ENCODE data around the gene IMMT.
A peak's percentile ranks its signal among the peaks of the same experiment; 100 is the strongest.

The IMMT gene

DNA sequence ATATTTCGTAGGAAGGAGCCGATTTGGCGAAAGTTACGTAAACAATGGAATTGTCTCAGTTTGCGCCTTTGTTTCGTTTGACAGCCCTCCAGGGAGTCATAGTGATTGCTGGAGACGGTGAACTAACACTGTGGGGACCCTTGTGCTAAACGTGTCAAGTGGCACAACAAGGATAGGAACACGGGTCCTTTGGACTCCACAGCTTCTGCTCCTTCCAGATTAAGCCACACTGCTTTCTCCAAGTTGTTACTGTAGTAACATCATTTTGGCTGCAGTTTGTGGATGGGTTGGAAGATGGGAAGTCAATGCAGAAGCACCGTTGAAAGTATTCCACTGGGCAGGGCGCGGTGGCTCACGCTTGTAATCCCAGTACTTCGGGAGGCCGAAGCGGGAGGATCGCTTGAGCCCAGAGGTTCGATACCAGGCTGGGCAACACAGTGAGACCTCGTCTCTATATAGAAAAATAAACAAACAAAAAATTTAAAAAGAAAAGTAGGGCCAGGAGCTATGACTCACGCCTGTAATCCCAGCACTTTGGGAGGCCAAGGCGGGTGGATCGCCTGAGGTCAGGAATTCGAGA is 636 bp upstream of the IMMT start:
- DNase-seq = no peak

DNA sequence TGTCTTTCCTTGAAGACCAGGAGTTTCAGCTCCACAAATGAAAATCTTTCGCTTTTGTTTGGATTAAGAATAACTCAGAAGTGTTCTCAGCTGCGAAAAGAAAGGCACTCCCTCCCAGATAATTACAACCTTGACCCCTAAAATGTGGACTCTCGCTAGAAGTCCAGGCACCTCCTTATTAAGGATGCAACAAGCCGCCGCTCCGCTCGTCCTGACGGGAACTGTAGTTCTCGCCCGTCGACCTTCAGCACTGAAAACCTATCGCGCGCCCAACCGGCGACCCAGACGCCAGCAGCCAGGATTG is 559 bp downstream of the IMMT start:
- no peak for DNase-seq

DNA sequence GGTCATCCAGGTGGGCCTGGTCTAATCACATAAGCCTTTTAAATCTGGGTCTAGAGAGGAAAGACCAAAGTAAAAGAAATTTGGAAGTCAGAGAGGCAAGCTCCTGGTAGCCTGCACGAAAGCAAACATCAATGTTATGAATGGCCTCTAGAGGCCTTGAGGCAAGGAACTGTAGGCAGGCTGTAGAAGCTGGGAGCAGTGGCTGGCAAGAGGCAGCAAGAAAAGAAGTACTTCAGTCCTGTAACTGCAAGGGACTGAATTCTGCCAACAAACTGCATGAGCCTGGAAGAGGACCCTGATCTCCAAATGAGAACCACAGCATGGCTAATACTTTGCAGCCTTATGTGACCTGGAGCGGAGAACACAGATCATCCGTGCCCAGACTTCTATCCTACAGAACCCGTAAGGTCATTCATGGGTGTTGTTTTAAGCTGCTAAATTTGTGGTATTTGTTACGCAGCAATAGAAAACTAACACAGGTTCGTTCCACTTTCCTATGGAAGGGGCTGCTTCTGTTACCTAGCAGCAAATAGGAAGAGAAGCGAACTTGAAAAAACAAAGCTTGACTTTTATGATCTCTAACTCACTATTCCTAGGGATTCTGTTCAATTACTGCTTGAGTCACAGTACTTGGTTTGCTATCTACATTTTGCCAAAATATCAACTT is 1.2 kb downstream of the IMMT start:
- peak; percentile 19 for DNase-seq

DNA sequence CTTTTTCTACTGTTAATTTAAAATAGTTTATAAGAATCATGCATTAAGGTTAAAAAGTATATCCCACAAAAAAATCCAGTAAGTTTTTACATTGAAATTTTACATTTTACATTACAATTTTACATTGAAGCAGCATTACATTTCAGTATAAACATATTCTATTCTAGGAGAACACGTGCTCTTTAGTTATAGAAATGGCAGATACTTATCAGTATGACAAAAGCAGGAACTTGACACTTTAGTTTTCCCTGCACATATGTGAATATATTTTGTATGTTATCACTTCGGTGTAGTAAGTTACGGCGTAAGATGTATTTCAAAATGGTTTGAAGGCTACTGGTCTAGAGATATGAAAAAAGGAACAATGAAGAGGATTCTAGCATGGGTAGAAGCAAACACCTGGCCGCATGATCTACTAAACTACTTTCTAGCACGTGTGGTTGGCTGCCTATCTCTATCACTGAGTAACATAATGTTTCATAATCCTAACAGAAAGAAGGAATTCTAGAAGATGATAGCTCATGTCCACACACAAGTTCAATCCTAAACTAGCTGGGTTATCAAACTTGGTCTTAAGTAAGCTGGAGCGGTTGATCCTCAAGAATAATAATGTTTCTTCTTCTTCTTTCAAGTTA is 5.4 kb downstream of the IMMT start:
- peak; percentile 85 for DNase-seq

DNA sequence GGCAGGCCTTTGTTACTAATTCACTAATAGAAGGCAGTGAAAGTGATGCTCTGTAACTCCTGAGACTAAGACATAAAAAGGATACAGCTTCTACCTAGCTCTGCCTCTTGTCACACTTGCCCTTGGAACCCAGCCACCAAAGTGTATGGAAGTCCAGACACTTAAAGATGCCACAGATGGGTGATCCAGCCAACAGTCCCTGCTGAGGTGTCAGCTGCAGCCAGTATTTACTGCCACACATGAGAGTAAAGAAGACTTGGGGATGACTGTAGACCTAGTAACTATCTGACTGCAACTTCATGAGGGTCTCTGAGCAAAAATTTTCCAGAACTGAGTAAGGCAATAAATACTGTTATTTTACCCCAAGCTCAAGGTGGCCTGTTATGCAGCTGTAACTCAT is 8.8 kb downstream of the IMMT start:
- DNase-seq = no peak

DNA sequence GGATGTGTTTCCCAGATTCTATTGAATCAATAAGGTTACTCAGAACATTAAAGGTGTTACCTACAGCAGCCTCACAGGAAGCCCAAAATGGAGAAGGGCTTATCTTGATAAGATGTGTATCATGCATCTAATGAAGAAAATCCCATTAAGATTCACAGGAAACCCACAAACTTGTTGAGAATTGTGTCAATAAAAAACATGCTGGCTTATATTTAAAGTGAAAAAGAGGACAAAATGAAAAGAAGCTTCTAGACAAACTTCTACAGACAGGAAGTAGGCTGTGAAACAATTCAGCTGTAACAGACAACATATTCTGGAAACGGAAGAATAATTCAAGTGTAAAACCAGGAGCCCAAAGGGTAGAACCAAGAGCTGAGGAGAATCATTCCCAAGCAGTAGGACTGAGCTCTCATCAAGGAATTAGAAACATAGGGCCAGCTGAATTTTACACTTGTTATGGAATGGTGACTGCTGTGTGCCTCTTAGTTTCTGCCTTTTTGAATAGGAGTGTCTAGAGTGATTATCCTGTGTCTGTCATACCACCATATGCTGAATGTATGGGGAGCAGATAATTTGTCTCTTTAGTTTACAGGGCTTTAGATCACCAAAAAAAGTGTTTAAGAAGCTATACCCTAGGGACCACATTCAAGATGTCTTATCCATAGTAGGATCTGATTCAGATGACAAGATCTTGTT is 9.6 kb downstream of the IMMT start:
- DNase-seq = no peak

DNA sequence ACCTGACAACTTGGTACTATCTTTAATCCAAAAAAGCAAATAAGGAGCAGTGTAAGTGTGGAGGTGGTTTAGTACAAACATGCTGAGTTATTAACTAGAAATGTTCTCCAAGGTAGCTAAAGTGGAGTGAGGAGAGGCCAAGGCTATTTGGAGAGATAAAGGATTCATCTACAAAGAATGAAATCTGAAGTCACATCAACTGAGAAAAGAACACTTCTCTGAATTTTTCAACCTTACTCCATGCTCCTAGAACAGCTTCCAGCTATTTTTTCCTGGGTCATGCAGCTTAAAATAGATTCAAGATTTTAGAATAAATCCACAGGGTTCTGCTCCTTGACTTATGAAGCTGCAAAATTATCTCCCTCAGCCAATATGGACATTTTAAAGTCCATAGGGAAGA is 18.7 kb downstream of the IMMT start:
- no peak for DNase-seq

DNA sequence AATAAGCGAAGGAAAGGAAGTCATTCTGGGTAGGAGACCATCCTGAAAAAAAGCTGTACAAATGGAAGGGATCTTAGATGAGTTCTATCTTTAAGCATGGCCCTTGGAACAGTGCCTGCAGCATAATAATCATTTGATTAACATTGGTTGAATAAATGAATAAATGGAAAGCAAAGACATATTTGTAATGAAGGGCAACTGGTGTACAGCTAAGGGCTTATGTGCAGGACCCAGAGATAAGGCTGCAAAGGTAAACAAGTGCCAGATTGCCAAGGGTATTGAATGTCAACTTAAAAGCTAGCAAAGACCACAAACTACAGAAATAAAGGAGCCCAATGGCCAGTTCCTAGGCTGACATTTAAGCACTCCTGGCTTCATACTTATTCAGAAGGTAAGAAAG is 19.4 kb downstream of the IMMT start:
- DNase-seq = no peak

DNA sequence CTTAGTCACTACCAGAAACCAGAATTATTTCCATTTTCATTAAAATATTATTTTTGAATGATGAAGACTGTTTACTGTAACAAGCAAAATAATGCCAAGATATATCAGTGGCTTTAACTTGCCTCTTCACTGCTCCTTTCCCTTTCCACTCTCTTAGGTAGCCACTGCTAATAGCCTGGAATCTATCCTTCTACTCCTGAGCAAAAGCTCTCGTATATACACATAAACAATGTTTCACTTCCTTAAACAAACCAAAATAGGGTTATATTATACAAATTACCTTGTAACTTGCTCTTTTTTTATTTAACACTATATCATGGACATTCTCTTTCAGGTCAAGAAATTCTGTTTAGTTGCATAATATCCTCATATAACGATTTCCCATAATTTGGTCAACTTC is 20.8 kb downstream of the IMMT start:
- DNase-seq = no peak

DNA sequence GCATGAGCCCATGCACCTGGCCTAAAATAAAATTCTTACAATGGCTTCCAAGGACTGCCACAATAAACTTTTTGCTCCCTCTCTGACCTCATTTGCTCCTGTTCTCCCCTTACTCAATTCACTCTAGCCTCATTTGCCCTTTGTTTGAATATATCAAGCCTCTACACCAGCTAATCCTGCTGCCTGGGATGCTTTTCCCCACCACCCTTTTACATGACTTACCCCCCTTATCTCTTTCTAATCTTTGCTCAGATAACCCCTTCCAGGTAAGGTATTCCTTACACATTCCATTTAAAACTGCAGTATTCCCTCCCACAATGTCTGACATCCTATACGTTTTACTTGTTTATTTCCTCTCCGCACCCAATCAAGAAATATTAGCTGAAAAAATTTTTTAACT is 22.7 kb downstream of the IMMT start:
- no peak for DNase-seq

DNA sequence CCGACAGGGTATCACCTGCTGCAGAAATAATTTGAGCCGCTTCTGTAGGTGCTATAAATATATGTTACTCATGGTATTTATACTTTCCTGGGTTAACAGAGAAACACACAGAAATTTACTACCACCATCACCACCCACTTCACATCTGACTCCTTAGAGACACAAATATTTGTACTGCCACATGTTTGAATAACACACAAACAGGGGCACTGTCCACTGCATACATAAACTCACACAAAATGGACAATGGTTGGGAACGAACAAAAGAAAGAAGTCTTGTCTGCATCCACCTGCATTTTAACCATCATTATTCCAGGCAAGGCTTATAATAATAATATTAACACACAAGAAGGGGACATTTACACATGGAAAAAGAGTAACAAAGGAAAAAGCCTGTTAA is 24.0 kb downstream of the IMMT start:
- no peak for DNase-seq

DNA sequence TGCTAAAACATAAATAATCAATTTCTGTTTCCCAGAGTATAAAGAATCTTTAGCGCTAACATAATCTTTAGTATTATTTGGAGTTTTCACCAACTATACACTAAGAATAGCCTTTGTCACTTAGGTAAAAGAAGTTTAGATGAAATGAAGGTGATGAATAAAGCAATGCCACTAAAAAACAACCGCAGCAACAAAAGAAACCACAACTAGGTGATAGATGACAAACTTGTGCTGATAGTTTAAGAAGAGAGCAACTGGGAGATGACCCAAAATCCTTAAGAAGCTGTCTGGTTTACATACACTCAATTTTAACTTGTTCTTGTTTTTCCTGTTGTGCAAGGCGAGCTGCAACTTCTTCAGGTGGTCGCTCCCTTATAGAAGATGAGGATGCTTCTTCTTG is 24.8 kb downstream of the IMMT start:
- no peak for DNase-seq

DNA sequence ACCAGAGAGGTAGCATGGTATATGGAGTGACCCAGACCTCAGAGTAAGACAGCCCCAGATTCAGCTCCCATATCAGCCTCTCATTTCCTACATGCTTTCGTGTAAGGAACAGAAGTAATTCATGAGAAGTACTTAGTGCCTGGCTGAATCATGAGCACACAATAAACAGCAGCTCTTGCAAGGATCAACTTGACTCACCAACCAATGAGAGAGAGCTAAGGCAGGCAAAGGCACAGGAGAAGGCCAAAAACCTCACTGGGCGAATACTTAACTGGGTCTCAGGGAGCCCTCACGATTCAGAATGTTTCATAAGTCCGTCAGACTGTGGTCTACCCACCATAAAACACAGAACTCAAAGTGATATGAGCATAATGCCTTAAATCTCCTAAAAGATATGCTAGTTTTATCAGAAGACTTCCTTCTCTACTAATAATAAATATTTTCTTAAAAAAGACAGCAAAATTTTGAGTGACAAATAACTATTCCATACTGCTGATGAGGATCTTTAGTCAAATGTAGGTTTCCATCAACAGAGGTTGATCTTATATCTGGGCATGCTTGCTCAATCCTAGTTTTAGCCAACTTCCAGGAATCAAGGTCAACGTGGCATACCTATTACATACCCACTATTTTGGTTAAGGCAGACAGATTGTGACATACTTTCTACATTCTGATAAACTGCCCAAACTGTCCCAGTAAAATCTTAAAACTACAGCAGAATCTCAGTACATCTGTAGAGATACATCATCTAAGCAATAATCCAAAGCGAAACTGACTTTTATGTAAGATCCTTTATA is 34.9 kb downstream of the IMMT start:
- DNase-seq = no peak

DNA sequence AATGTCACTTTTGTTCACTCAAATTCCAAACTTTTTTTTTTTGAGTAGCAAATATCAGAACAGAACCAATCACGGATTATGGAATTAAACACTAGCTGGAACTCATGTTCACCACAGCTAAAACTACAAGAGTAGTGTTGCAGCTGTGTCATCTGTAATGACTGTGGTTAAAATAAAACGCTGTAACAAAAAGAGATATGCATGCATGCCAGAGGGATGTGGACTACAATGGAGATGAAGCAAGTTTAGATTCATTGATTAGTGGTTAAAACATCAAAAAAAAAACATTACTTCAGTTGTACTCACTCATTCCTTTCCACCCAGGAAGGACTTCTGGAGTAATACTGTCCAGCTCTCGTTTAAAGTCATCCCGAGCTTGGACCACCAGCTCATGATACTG is 37.0 kb downstream of the IMMT start:
- no peak for DNase-seq

DNA sequence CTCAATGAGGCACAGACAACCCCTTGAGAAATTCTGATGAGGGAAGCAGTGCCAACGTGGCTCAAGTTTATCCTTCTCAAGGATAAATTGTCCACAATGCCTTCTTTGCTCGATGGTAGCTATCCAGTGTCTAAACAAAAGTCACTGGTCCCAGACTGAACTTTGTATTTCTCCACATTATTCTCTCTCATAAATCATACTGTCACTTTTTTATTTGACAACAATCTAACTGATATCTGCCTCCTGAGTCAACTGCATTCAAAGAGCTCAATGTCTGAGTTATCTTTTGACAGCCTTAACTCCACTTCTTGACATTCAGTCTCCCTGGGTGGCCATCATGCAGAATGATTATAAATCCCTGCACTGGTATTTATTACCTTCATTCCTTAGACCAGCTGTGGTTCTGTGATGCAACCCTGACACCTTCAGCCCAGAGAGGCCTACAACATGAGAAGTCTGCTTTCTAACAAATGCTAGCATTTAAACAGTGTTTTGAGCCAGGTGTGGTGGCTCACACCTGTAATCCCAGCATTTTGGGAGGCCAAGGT is 38.2 kb downstream of the IMMT start:
- DNase-seq = no peak

DNA sequence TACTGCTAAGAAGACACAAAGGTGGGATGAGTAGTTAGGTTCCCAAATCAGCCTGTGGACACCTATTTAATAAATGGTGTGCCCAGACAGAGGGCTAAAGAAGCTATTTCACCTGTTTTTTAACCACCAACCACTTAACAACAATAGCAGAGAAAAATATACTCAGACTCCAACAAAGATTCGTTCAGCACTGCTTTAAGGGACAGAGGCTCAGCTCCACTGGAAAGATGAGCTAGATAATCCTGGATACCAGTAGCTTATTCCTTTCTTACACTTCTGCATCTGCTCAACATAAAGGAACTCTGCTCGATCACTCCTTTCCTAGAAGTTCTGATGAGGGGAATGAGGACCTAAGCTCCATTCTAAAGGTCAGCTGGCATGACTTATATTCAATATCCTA is 44.8 kb downstream of the IMMT start:
- no peak for DNase-seq

DNA sequence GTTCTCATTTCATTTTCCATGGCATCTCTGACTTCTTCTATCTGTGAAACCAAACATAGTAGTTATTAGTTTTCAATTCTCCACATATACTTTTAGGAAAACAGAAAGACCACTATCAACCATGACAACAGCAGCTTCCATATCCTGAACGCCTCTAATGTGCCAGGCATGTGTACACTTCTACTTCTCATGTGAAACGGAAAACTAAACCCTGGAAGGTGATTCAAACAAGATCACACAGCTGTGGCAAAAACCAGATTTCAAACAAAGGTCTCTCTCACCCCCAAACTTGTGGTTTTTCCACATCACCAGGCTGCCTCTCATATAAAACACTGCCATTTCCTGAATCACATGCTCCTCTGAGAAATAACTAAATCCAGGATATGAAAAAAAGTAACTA is 47.5 kb downstream of the IMMT start:
- DNase-seq = no peak

DNA sequence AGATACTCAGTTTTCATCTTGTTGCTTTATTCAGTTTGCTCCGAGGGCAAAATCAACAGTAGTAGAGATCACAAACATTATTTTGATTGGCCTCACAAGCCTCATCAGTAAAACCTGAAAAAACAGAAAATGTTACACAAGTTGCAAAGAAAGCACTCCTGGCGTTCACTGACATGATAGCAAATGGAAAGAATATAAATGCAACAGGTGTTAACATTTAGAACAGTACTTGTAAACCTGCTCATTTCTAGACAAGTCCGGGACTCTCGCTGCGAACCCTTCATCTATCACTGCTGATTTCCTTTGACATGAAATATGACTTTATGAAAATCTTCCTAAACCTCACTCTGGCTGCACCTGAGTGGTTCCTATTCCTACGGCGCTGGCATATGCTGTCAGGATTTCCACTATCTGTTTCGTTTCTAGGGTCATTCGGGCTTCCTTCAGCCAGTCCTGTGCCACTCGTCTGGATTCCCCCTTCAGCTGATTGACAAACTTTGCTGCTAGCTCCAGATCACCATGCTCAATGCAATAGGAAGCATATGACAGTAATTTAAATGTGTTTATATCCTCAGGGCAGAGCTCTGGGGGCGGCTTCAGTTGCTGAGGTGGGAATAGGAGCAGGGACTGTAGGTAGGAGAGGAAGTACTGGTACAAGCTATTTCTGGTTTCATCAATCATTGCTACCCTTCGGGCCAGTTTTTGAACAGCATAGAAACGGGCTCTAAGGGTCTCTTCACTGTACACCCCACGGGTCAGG is 51.2 kb downstream of the IMMT start:
- DNase-seq = no peak

DNA sequence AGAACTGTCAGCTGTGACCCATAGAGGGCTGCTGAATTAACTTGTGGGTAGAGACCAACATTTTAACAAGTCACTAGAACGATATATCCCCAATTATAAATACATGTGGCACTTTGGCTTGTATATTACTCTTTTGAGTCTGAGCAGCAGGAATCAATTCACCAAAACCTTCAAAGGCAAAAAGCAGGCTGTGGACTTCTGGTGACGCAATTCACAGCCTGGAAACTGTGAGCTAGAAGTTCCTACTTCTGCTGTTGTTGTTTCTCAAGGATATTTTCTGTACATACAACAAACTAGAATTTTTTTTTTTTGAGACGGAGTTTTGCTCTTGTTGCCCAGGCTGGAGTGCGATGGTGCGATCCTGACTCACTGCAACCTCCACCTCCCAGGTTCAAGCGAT is 52.0 kb downstream of the IMMT start:
- DNase-seq = no peak

DNA sequence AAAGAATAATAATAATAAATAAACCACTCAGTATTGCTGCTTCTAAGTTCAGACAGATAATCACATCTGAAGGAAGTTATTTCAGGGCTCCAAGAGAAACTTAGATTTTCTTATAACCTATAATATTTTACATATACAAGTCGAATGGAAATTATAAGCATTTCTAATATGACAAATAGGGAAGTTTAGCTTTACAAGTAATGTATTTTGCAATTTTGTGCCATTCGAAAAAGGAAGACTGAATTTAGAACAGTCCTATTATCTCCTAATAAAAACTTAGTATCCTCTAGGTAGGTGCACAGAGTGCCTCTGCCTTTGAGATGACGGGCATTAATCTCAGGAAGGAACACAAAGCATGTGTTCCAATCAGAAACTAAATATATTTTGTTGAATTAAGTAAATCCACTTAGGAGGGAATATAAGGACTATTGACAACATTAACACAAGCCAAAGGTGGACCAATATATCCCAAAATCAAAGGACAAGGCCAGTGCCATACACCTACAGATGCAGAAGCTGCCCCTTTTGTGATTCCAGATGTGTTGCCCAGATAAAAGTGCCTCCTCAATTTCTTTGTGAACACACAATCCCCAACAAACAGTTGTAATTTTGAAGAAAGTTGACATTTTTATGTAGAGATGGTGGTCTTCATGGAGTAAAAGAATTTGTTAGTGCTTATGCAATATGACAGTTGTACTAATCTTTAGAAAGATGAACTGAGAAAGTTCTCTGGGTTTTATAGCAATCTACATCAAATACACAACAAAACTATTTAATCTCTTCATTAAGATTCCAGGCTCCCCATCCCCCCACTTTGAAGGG is 52.6 kb downstream of the IMMT start:
- DNase-seq = no peak

DNA sequence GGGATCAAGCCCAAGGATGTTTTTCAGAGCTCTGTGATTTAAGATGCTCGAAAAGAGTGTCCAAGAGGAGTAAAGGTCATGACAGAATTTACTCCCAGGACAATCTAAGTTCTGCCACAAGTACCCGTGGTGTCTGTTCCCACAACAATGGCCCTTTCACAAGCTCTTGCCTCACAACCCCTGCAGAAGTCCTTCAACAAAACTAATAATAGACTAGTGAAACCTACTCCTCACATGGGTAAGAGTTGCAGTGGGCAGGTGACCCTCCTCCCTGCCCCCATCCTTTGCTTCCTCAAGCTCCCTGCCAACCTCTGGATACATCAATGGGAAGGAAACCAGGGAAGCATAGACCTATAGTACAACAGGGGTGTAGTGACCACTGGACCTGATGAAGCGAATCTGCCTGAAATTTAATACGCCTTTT is 54.3 kb downstream of the IMMT start:
- no peak for DNase-seq

DNA sequence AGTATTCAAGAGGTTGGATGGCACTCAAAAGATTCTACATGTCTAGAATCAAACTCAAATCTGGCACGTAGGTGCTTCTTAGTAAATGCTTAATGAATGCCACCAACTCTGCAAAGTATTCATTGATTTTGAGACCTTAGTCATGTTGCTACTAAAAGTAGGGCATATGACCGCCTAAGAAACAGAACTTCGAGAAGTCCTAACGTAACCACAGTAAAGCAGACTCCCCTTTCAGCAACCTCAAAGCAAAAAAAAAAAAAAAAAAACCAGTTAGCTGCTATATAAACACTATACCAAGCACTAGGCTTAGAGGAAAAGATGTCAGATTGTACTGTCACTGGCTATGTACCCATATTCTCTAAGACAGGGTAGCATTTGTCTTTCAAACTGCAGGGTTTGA is 55.3 kb downstream of the IMMT start:
- no peak for DNase-seq
